Renal pelvis (tissue), 12 donors: Measurements from ENCODE around the gene KIF5A. TPM values are rescaled to one million over a fixed set of nuclear protein-coding genes. Genes with fewer than 3 reads are reported as not detected.
"Not testable (repeated sequence)": the region's sequence is repeated elsewhere in the genome, so short reads cannot be mapped to it uniquely, and the experiment has no call there.

ENCODE experiments used
- DNase-seq: peaks from one replicate; pipeline ENCODE4 v3.0.0-alpha.2; 2013
- long read RNA-seq, 16 experiments: transcript quantifications; one replicate each; lab custom pipeline, GENCODE V29; 2026
- polyA plus RNA-seq, 3 donors: library from polyadenylated mRNA; unstranded; fragments of 120-200 nt; gene quantifications; one replicate each; pipeline ENCODE4 v1.2.1, GENCODE V29; 2013; ENCODE audit not compliant: insufficient read length in 3 of 3

KIF5A gene
- under 1 TPM; 0.41 to 0.68 (median 0.65) TPM for polyA plus RNA-seq
- long read RNA-seq, donor 1, result 0 reads
- long read RNA-seq, donor 2, result 0 reads
- long read RNA-seq, donor 3, result 0 reads
- long read RNA-seq, donor 4, result 0 reads
- long read RNA-seq, donor 5, result 0 reads
- long read RNA-seq, donor 6, result 0 reads
- long read RNA-seq, donor 7, result 0 reads
- long read RNA-seq, donor 8, result 0 reads
- long read RNA-seq, donor 9, result 0 reads
- long read RNA-seq, donor 10, result 0 reads
- long read RNA-seq, donor 11, result 0 reads
- long read RNA-seq, donor 12, result 0 reads
- long read RNA-seq, donor 13, result 0 reads
- long read RNA-seq, donor 14, result 0 reads
- long read RNA-seq, donor 15, result 0 reads
- long read RNA-seq, donor 16, result 0 reads

DNA sequence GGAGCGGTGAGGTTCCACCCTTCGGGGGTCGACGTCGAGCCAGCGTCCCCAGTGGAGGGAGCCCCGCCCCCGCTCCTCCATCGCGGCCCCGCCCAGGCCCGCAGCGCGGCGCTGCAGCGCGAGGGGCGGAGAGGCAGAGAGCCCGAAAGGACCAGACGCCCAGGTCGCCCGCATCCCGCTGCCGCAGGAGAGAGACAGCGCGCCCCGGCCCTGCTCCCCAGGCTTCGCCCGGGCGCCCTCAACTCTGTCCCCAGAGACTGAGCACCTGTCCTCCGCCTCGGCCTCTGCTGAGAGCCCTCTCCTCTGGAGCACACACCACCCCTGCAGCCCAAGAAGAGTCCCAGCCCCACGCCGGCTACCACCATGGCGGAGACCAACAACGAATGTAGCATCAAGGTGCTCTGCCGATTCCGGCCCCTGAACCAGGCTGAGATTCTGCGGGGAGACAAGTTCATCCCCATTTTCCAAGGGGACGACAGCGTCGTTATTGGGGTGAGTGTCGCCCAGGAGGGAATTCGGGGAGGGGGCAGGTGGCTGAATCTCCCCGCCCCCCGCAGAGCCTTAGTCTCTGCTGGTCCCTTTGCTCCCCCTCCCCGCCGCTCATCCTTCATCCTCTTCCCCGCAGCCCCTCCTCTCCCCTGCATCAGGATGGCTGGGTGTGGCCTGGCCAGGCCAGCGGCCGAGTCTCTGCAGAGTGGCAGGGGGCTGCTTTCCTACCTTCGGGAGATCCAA, at the start of gene KIF5A:
Gene KIF5A (plus strand): TSS at position 136 of the 732 bp plus-strand sequence. CDS start 228 bp downstream, at position 364.
- DNase-seq, result no peak

- no peak for DNase-seq
Observed at GRCh38 chr12:57500213-57500612, 49.6 kb upstream of the KIF5A start.

DNA sequence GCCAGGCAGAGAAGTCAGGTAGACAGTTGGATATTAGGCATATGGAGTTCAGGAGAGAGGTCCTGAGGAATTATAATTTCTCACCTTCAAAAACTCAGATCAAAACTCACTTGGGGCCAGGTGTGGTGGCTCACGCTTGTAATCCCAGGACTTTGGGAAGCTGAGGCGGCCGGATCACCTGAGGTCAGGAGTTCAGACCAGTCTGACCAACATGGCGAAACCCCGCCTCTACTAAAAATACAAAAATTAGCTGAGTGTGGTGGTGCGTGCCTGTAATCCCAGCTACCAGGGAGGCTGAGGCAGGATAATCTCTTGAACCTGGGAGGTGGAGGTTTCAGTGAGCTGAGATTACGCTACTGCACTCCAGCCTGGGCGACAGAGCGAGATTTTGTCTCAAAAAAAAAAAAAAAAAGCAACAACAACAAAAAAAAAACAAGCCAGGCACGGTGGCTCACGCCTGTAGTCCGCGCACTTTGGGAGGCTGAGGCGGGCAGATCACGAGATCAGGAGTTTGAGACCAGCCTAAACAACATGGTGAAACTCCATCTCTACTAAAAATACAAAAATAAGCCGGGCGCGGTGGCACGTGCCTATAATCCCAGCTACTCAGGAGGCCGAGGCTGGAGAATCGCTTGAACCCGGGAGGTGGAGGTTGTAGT, 47.4 kb upstream of the KIF5A start:
- DNase-seq, result not testable (repeated sequence)

- DNase-seq, result not testable (repeated sequence)
Observed at GRCh38 chr12:57506541-57506940, 43.3 kb upstream of the KIF5A start.

- not testable (repeated sequence) for DNase-seq
Observed at GRCh38 chr12:57507796-57508195, 42.0 kb upstream of the KIF5A start.

GRCh38 chr12:57511161-57511560, 38.7 kb upstream of the KIF5A start:
- no peak for DNase-seq

DNA sequence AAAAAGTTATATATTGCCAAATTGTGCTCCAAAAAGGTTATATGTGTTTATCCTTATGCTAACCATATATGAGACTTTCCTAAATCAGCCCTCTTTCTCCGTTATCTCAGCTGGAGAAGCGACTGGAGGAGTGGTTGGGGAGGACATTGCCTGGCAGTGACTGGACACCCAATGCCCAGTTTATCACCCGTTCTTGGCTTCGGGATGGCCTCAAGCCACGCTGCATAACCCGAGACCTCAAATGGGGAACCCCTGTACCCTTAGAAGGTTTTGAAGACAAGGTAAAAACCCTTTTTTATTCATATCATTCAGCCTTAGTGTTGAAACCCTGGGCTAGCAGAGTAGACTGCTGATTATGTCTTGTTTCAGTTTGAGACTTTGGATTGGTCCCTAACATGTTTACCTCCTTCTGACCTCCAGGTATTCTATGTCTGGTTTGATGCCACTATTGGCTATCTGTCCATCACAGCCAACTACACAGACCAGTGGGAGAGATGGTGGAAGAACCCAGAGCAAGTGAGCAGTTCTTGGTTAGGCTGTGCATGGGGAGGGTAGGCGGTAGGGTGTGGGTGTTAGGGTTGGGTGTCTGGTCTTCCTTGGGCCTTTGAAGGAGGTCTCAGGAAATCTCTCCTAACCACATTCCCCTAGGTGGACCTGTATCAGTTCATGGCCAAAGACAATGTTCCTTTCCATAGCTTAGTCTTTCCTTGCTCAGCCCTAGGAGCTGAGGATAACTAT, 38.1 kb upstream of the KIF5A start:
- no peak for DNase-seq

GRCh38 chr12:57512665-57513064, 37.2 kb upstream of the KIF5A start:
- no peak for DNase-seq

DNA sequence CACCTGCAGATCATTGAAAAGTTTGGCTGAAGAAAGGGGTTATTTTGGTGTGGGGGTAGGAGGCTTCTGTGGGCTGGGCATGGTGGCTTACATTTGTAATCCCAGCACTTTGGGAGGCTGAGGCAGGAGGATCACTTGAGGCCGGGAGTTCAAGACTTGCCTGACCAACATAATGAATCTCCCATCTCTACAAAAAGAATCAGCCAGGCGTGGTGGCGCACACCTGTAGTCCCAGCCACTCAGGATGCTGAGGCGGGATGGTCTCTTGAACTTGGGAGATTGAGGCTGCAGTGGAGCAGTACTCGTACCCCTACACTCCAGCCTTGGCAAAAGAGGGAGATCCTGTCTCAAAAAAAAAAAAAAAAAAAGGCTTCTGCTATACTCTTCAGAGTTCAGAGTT, 36.6 kb upstream of the KIF5A start:
- DNase-seq, result no peak

- DNase-seq, result not testable (repeated sequence)
Observed at GRCh38 chr12:57513677-57514076, 36.2 kb upstream of the KIF5A start.

DNA sequence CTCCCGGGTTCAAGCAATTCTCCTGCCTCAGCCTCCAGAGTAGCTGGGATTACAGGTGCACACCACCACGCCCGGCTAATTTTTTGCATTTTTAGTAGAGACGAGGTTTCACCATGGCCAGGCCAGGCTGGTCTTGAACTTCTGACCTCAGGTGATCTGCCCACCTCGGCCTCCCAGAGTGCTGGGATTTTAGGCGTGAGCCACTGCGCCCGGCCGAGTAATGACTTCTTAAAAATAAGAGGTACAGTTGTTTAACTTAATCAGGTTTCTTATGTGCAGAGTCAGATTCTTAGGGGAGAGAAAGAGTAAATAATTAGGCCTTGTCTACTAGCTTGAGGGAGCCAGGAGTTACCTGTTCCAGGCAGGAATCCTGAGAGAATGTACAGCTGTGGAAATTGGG, 35.6 kb upstream of the KIF5A start:
- not testable (repeated sequence) for DNase-seq

GRCh38 chr12:57514720-57515407, 35.0 kb upstream of the KIF5A start:
- no peak for DNase-seq

DNA sequence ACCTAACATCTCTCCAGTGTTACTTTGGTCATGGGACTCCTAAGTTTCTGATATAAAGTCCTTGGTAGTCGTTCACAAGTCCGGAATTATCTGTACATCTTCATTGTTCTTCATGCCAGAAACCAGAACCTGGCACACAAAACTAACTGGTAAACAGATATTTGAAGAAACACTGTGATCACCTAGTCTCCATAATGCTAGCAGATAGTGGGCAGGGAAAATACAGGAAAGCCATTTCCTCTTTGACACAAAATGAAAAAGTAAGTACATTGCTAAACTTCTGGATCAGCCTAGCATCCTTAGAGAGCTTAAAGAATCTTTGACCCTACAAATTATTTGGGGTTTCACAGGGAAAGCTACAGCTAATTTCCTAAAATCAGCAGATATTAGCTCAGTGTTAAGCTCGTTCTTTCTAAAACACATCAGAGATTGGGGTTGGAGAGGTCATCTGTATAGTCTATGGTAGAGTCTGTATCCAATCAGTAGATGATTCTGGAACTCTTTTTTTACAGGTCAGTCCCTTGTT, 34.4 kb upstream of the KIF5A start:
- DNase-seq, result no peak

GRCh38 chr12:57515934-57516541, 33.8 kb upstream of the KIF5A start:
- no peak for DNase-seq

DNA sequence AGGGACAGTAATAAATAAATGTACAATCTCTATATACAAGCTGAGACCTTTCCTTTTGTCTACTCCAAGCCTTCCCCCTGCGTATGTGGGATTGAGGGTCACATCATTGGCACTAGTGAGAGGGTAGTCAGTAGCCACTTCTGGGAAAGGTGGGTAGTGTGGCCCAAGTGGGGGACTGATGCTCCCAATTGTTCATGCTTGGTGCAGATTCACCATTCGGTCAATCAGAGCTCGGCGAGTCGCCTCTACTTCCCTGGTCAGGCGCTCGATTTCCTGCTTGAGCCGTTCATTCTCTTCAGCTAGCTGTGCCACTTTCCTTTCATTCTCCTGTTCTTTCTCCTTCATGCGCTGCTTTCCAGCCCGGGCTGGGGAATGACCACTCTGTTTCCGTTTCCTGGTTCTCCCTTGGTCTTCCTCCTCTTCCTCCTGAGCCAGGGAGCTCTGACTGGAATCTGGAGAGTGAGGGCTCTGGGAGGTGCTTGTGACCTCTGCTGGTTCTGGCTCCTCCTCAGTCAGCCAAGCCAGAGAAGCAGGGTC, 33.2 kb upstream of the KIF5A start:
- DNase-seq, result no peak

DNA sequence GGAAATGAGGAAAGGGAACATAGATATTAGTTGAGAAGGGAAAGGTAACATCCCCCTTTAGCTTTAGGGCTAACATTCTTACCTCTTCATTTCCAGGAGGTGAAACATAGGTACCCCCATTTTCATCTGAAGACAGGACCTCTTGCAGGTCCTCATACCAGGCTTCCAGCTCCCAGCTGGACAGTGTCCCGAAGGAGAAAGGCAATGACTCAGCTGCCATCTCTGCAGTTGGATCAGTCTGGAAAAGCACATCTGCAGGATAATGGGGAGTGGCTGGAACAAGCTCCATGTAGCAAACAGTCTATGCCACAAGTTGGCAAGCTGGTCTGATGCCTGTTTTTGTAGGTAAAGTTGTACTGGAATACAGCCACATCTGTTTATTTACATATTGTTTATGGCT, 32.7 kb upstream of the KIF5A start:
- DNase-seq, result no peak

DNA sequence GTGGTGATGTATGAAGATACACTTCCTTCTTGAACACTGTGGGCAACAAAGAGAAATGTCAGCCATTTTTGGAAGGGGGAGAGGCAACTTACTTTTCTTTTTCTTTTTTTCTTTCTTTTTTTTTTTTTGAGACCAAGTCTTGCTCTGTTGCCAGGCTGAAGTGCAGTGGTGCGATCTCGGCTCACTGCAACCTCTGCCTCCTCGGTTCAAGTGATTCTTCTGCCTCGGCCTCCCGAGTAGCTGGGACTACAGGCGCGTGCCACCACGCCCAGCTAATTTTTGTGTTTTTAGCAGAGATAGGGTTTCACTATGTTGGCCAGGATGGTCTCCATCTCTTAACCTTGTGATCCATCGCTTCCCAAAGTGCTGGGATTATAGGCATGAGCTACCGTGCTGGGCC, 32.1 kb upstream of the KIF5A start:
- DNase-seq, result not testable (repeated sequence)

GRCh38 chr12:57518176-57518919, 31.5 kb upstream of the KIF5A start:
- DNase-seq, result no peak

- DNase-seq, result no peak
Observed at GRCh38 chr12:57518920-57519795, 30.7 kb upstream of the KIF5A start.
